GM12872 (cell line): ENCODE data around the gene TENM4.

Source experiments
- TF ChIP-seq, protein P1 (sequence below): IDR thresholded peaks from 3 replicates; pipeline ENCODE4 v1.5.1; 2011; ENCODE audit warnings: low read depth, mild to moderate bottlenecking, low read length, moderate library complexity; ENCODE audit not compliant: insufficient read depth

The TENM4 gene

DNA sequence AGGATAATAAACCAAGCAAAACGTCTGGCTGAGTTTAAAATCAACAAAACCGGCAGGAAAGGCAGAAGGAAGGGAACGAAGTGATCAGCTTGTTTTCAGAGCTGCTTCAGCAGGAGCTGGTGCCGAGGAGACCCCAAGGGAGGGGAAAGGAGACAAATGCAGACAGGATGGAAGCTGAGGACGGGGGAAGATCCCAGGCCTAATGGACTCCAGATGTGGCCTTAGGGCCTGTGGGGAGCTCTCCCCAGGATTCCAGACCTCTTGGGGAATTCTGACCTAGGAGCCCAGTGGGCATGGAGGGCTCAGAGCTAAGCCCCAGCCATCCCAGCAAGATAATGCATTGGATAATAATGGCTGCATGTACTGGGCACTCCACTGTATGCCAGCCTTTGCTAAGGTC lies 654.7 kb downstream of the TENM4 start:
- TF ChIP-seq, protein P1, sequence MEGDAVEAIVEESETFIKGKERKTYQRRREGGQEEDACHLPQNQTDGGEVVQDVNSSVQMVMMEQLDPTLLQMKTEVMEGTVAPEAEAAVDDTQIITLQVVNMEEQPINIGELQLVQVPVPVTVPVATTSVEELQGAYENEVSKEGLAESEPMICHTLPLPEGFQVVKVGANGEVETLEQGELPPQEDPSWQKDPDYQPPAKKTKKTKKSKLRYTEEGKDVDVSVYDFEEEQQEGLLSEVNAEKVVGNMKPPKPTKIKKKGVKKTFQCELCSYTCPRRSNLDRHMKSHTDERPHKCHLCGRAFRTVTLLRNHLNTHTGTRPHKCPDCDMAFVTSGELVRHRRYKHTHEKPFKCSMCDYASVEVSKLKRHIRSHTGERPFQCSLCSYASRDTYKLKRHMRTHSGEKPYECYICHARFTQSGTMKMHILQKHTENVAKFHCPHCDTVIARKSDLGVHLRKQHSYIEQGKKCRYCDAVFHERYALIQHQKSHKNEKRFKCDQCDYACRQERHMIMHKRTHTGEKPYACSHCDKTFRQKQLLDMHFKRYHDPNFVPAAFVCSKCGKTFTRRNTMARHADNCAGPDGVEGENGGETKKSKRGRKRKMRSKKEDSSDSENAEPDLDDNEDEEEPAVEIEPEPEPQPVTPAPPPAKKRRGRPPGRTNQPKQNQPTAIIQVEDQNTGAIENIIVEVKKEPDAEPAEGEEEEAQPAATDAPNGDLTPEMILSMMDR = no peak

DNA sequence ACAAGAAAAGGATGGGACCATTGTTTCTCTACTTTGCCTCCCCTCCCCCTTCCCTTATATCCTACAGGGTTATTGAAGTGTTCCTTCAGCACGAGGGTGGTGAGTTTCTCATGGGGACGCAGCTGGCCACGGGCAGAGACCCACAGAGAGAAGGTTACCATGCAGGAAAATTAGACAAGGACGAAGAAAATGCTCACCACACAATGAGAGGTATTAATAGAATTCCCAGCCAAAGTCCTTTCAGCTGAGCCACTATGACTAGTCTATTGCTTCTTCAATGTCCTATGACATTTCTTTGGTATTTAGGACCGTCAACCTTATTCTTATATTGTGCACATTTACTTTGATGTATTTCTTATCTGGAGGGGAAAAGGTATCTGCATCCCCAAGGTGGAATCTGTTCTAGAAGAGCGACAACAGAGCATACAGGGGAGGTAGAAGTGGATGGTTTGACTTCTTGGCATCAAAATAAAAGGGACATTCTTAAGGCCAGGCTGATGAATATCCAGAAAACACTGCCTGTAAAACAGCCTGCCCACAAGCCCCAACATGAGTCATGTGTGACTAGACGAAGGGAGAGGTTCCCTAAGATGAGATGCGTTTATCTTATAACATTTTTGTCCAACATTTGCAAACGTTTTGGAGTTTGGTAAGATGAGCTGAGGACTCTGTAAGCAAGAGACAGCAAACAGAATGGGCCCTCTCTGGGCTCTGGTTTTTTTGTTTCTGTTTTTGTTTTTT lies 656.3 kb downstream of the TENM4 start:
- TF ChIP-seq, protein P1 = no peak

DNA sequence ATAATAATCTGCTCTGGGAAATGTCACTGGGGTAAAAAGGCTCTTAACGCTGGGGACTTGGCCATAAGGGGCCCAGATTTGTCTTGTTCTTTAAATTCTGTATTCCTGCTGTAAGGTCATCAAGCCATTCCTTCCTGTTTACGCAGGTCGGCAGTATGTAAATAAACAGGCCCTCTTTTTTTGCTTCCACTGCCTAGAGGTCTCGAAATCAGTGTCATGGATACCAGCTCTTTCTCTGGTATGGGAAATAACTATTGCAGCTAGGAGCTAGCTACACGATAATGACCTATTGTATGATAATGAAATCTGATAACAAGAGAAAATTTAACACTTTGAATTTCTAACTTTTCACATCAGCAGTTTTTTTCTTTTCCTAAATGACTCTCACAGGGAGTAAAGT lies 657.0 kb downstream of the TENM4 start:
- TF ChIP-seq, protein P1 = no peak

DNA sequence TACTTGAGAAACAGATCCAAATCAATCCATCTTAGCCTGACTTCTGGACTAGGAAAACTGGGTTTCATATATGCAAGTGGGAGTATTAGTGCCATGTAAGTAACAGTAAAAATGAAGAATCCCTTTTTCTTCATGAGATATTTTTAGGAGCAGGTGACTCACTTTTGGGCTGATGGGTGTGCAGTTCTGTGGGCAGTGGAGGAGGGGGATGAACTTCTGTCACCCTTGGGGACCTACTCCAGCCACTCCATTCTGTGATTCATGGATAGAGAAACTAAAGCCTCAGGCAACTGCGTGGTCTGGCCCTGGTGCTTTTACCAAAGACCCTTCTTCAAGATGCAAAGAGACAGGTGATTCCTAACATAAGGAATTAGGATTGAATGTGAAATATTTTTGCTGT lies 657.5 kb downstream of the TENM4 start:
- TF ChIP-seq, protein P1 = no peak

DNA sequence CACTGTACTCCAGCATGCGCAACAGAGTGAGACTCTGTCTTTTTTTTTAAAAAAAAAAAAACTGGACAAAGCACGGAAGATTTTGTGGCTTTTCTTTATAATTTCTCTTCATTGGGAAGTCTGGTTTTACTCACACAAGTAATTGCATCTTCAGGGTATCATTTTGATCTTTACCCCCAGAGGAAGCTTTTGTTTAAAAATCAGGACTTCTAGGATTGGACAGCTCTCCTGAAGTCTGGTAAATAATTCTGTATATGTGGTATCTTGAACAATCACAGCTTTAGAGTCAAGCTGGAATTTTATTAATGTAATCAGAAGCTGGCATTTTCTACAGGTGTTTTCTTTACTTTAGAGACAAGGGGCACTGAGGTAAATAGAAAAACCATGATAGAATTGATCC lies 658.1 kb downstream of the TENM4 start:
- TF ChIP-seq, protein P1 = no peak

DNA sequence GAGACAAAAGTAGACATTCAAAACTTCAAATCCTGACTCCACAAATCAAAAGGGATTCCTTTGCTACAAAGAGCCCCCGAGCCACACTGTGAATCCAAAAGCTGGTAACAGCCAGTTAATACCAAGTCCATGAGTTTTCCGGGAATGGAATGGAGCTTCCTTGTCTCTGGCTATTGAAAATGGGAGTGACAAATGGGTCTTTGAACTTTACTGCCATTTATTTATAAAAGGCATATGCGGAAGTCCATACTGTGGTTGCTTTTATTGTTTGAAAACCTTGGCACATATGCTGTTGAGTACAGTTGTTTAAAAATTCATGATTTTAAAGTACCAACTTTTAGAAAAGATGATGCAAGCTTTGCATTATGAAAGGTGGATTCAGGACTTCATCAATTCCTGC lies 659.9 kb downstream of the TENM4 start:
- TF ChIP-seq, protein P1 = no peak

DNA sequence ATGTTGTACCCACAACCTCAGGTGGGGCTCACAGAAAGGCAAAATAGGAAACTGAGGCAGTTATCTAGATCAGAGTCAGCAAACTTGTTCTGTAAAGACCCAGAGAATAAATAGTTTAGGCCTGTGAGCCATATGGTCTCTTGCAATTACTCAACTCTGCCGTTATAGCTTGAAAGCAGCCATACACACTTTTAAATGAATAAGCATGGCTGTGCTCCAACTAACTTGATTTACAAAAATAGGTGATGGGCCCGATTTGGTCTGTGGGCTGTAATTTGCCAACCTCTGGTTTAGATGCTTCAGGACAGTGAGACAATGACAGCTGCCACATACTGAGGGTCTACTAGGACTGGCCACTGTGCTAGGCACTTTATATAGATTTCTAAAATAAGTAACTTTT lies 667.3 kb downstream of the TENM4 start:
- TF ChIP-seq, protein P1 = no peak
